ENCODE measurements around the gene PKP4. TPM values are rescaled to one million over a fixed set of nuclear protein-coding genes. Genes with fewer than 3 reads are reported as not detected.

The PKP4 gene
- total and polyA plus RNA-seq, 3 donors from 2014 or later = 42.5 to 60.5 (median 60.0) TPM

GRCh38 chr2:158663796-158664195 is 207.0 kb downstream of the PKP4 start:
- no peak overlapping the region for H3K4me3 ChIP-seq
- TF ChIP-seq POLR2A (IDR thresholded peaks at IDR 0.05) (no peak), CTCF (IDR thresholded peaks at IDR 0.05) (no peak)
- H3K36me3 ChIP-seq (ENCODE audit: low read depth, missing control alignments) = no peaks in the 10 kb centered on the region
- no peaks in the 10 kb centered on the region for H3K9me3 ChIP-seq
- no peak overlapping the region for H3K27ac ChIP-seq
- DNase-seq = no peak
- H3K27me3 ChIP-seq = no peaks in the 10 kb centered on the region
- peaks cover 5% of the 10 kb centered on the region for H3K4me1 ChIP-seq
- 89 to 92% methylated on average over 6 of the region's 6 CpGs for WGBS, 2 donors
- intact Hi-C loops (cut with DNase I; ENCODE audit: low total_unique reads) = no loop called here

- Histone ChIP-seq H3K27ac (no peak overlapping the region), H3K36me3 (ENCODE audit: low read depth, missing control alignments) (no peaks in the 10 kb centered on the region), H3K4me1 (peaks cover 5% of the 10 kb centered on the region), H3K27me3 (no peaks in the 10 kb centered on the region), H3K4me3 (no peak overlapping the region), H3K9me3 (no peaks in the 10 kb centered on the region)
- DNase-seq = no peak
- intact Hi-C loops (cut with DNase I; ENCODE audit: low total_unique reads) = no loop called here
- WGBS, 2 donors = 60 to 70% methylated on average over 3 of the region's 3 CpGs
- TF ChIP-seq CTCF (IDR thresholded peaks at IDR 0.05) = no peak
- TF ChIP-seq POLR2A (IDR thresholded peaks at IDR 0.05) = no peak
Observed at GRCh38 chr2:158664987-158665386, 208.2 kb downstream of the PKP4 start.

GRCh38 chr2:158665536-158666302 is 209.0 kb downstream of the PKP4 start:
- Histone ChIP-seq H3K4me3 (no peak overlapping the region), H3K27me3 (no peaks in the 10 kb centered on the region), H3K4me1 (peaks cover 5% of the 10 kb centered on the region), H3K9me3 (no peaks in the 10 kb centered on the region), H3K27ac (no peak overlapping the region), H3K36me3 (ENCODE audit: low read depth, missing control alignments) (no peaks in the 10 kb centered on the region)
- intact Hi-C loops (cut with DNase I; ENCODE audit: low total_unique reads) = no loop called here
- no peak for DNase-seq
- 65 to 74% methylated on average over 5 of the region's 5 CpGs for WGBS, 2 donors
- TF ChIP-seq CTCF (IDR thresholded peaks at IDR 0.05) (no peak), POLR2A (IDR thresholded peaks at IDR 0.05) (no peak)

- TF ChIP-seq POLR2A (IDR thresholded peaks at IDR 0.05) = no peak
- TF ChIP-seq CTCF (IDR thresholded peaks at IDR 0.05) = no peak
- no peak overlapping the region for H3K4me3 ChIP-seq
- H3K36me3 ChIP-seq (ENCODE audit: low read depth, missing control alignments) = no peaks in the 10 kb centered on the region
- intact Hi-C loops (cut with DNase I; ENCODE audit: low total_unique reads) = no loop called here
- no peaks in the 10 kb centered on the region for H3K9me3 ChIP-seq
- H3K27ac ChIP-seq = no peak overlapping the region
- no peak for DNase-seq
- peaks cover 5% of the 10 kb centered on the region for H3K4me1 ChIP-seq
- 90 to 95% methylated on average over 6 to 8 of the region's 8 CpGs for WGBS, 2 donors
- H3K27me3 ChIP-seq = no peaks in the 10 kb centered on the region
Observed at GRCh38 chr2:158666969-158667368, 210.2 kb downstream of the PKP4 start.

- no peak for TF ChIP-seq POLR2A (IDR thresholded peaks at IDR 0.05)
- no peak for TF ChIP-seq CTCF (IDR thresholded peaks at IDR 0.05)
- Histone ChIP-seq H3K4me3 (no peak overlapping the region), H3K4me1 (peaks cover 5% of the 10 kb centered on the region), H3K9me3 (no peaks in the 10 kb centered on the region), H3K36me3 (ENCODE audit: low read depth, missing control alignments) (no peaks in the 10 kb centered on the region), H3K27ac (no peak overlapping the region), H3K27me3 (no peaks in the 10 kb centered on the region)
- no peak for DNase-seq
- 45 to 47% methylated on average over 4 of the region's 4 CpGs for WGBS, 2 donors
- intact Hi-C loops (cut with DNase I; ENCODE audit: low total_unique reads) = no loop called here
Observed at GRCh38 chr2:158667586-158667985, 210.8 kb downstream of the PKP4 start.
